Astrocyte of the cerebellum (primary cell): ENCODE results near the gene TAF11L11.
"Not testable (repeated sequence)": the region's sequence is repeated elsewhere in the genome, so short reads cannot be mapped to it uniquely, and the experiment has no call there.

Experiments used
- DNase-seq: peaks from one replicate; pipeline ENCODE4 v3.0.0-alpha.2; 2011; ENCODE audit warnings: low read depth
- H3K4me3 ChIP-seq: 2 replicates; pipeline ENCODE4 v1.5.1; 2011; ENCODE audit warnings: mild to moderate bottlenecking, low read depth, low read length, moderate library complexity
- CTCF ChIP-seq: IDR thresholded peaks from 2 replicates; pipeline ENCODE4 v1.5.1; 2012; ENCODE audit warnings: low read length, low read depth, moderate library complexity, mild to moderate bottlenecking; ENCODE audit errors: missing control alignments
- in situ Hi-C: cut with HindIII; loops from 2 replicates; pipeline ENCODE4 v1.10.0; 2017; ENCODE audit warnings: low sequenced_read_pairs

Gene TAF11L11

GRCh38 chr5:17603880-17604279, at the start of gene TAF11L11:
Gene TAF11L11 (plus strand): TSS chr5:17604183.
- in situ Hi-C loops, H3K4me3 ChIP-seq, DNase-seq: not testable (repeated sequence)

- DNase-seq, H3K4me3 ChIP-seq, in situ Hi-C loops: not testable (repeated sequence)
These were observed 18.3 kb upstream of the TAF11L11 start, which contains the start of gene TAF11L7 for GRCh38 chr5:17585658-17586057. Gene TAF11L7 (minus strand): TSS chr5:17585758.

- in situ Hi-C loops, H3K4me3 ChIP-seq, DNase-seq: not testable (repeated sequence)
These were observed 13.1 kb upstream of the TAF11L11 start, which contains the start of gene TAF11L8 for GRCh38 chr5:17590860-17591259. Gene TAF11L8 (minus strand): TSS chr5:17590960.

DNA sequence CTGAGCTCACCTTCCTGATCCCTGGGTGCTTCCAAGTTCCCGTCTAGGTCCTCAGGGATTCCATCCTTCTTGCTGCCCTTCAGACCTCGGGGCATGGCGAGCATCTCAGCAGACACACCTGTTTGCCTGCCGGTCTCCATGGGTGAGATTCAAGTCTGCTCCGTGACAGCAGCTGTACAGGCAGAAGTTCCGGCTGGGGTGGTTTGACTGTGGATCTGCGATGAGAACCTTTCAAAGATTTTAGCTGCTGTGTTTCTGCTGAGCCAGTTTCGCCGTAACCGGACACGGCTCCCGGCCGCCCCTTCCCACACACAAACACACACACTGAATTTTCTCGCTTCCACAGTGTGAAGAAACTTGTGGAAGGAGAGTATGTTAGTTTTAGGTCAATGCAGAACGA, 9.7 kb upstream of the TAF11L11 start, which contains the start of gene TAF11L9:
Gene TAF11L9 (minus strand): TSS at position 140 of the 400 bp plus-strand sequence.
- DNase-seq, H3K4me3 ChIP-seq, in situ Hi-C loops: not testable (repeated sequence)

DNA sequence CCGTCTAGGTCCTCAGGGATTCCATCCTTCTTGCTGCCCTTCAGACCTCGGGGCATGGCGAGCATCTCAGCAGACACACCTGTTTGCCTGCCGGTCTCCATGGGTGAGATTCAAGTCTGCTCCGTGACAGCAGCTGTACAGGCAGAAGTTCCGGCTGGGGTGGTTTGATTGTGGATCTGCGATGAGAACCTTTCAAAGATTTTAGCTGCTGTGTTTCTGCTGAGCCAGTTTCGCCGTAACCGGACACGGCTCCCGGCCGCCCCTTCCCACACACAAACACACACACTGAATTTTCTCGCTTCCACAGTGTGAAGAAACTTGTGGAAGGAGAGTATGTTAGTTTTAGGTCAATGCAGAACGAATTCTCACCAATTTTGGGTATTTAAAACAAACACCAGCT, 6.3 kb upstream of the TAF11L11 start, which contains the start of gene TAF11L10:
Gene TAF11L10 (minus strand): TSS at position 101 of the 400 bp plus-strand sequence.
- in situ Hi-C loops, DNase-seq, H3K4me3 ChIP-seq: not testable (repeated sequence)

- no peak for TF ChIP-seq CTCF
- H3K4me3 ChIP-seq = no peak overlapping the region
- in situ Hi-C loops = no loop called here
- no peak for DNase-seq
These were observed 968 bp downstream of the TAF11L11 start for GRCh38 chr5:17604951-17605350.

GRCh38 chr5:17607461-17607860, 3.5 kb downstream of the TAF11L11 start:
- DNase-seq, H3K4me3 ChIP-seq, in situ Hi-C loops: not testable (repeated sequence)

- in situ Hi-C loops, DNase-seq, H3K4me3 ChIP-seq: not testable (repeated sequence)
These were observed 6.1 kb downstream of the TAF11L11 start, which contains the start of gene TAF11L12 for GRCh38 chr5:17610092-17610491. Gene TAF11L12 (plus strand): TSS chr5:17610392.

GRCh38 chr5:17614872-17615605, 11.1 kb downstream of the TAF11L11 start:
- no peak for TF ChIP-seq CTCF
- in situ Hi-C loops = no loop called here
- no peak overlapping the region for H3K4me3 ChIP-seq
- no peak for DNase-seq

DNA sequence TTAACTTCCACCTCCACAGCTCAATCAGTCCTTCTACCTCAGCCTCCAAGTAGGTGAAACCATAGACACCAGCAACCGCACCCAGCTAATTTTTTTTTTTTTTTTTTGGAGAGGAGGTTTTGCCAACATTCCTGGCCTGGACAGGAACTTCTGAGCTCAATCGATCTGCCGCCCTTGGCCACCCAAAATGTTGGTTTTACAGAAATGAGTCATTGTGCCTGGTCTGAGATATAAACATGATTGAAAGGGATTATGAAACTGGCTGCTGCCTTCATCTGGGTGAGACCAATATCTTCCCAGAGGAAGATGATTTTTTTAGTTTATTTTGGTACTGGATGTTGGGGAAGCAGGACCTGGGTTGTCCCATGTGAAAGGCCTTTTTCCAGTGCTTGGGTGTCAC, 15.4 kb downstream of the TAF11L11 start:
- no peak for DNase-seq
- no peak for TF ChIP-seq CTCF
- H3K4me3 ChIP-seq = no peak overlapping the region
- in situ Hi-C loops = no loop called here
